VCaP (cell line): Measurements from ENCODE around the gene NLGN2.

Experiments
- H3K27ac ChIP-seq: fragments of 450-650 bp; 2 replicates; pipeline ENCODE4 v1.5.1; 2017
- TF ChIP-seq, protein P1 (sequence below): fragments of 450-650 bp; conservative IDR thresholded peaks from 2 replicates; pipeline ENCODE4 v1.5.1; 2017; ENCODE audit warnings: mild to moderate bottlenecking, moderate library complexity

NLGN2 gene

GRCh38 chr17:7408863-7409262 lies 1.2 kb downstream of the NLGN2 start:
- TF ChIP-seq, protein P1, sequence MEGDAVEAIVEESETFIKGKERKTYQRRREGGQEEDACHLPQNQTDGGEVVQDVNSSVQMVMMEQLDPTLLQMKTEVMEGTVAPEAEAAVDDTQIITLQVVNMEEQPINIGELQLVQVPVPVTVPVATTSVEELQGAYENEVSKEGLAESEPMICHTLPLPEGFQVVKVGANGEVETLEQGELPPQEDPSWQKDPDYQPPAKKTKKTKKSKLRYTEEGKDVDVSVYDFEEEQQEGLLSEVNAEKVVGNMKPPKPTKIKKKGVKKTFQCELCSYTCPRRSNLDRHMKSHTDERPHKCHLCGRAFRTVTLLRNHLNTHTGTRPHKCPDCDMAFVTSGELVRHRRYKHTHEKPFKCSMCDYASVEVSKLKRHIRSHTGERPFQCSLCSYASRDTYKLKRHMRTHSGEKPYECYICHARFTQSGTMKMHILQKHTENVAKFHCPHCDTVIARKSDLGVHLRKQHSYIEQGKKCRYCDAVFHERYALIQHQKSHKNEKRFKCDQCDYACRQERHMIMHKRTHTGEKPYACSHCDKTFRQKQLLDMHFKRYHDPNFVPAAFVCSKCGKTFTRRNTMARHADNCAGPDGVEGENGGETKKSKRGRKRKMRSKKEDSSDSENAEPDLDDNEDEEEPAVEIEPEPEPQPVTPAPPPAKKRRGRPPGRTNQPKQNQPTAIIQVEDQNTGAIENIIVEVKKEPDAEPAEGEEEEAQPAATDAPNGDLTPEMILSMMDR = no peak
- no peak overlapping the region for H3K27ac ChIP-seq

- TF ChIP-seq, protein P1 = no peak
Measured at GRCh38 chr17:7409716-7410115, 2.1 kb downstream of the NLGN2 start.

DNA sequence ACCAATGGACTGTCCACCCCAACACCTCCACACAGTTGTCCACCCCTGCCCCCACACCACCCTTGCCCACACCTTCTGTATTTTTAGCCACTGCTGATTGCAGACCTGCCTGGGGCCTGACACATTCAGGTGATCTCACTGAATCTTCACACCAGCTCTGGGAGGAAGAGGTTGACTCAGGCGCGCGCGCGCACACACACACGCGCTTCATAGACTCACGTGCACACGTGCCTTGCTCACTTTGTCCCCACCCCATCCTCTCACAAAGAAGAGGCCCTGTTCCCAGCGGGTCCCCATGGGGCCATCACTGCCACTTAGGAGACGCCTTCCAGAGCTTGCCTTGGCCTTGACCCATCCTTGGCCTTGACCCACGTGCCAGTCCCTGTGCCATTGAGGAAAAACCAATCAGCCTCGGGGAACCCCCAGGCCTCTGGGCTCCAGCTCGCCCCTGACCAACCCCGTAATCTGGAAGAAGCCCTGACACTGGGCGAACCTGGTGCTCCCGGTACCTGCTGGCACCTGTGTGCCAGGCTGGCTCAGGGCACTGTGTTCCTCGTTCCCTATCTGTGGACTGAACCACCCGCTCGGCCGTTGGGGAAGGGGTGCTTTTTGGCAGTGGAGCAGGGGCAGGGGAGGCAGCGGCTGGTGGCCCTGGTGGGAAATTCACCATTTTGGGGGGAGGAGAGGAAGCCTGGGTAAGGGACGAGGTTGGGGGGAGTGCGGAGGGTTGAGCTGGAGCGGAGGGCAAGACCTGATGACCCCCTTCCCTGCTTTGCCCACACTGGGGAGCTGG lies 3.2 kb downstream of the NLGN2 start:
- H3K27ac ChIP-seq = no peak overlapping the region
- TF ChIP-seq, protein P1 = no peak

More at GRCh38 chr17:7409716-7410115, 2.1 kb downstream of the NLGN2 start:
- H3K27ac ChIP-seq = no peak overlapping the region

- no peak overlapping the region for H3K27ac ChIP-seq
- TF ChIP-seq, protein P1 = no peak
Measured at GRCh38 chr17:7411427-7411750, 3.7 kb downstream of the NLGN2 start.

GRCh38 chr17:7413346-7413985 lies 5.8 kb downstream of the NLGN2 start:
- TF ChIP-seq, protein P1 = no peak
- no peak overlapping the region for H3K27ac ChIP-seq

- TF ChIP-seq, protein P1 = no peak
- no peak overlapping the region for H3K27ac ChIP-seq
Measured at GRCh38 chr17:7414837-7415236, 7.2 kb downstream of the NLGN2 start.

DNA sequence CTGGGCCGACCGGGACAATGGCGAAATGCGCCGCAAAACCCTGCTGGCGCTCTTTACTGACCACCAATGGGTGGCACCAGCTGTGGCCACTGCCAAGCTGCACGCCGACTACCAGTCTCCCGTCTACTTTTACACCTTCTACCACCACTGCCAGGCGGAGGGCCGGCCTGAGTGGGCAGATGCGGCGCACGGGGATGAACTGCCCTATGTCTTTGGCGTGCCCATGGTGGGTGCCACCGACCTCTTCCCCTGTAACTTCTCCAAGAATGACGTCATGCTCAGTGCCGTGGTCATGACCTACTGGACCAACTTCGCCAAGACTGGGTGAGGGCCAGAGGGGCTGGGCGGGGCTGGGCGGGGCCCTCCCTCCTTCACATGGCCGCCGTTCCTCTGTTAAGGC lies 8.1 kb downstream of the NLGN2 start:
- H3K27ac ChIP-seq = no peak overlapping the region
- TF ChIP-seq, protein P1 = no peak
